ENCODE data around the gene OBSL1.

- no peak for TF ChIP-seq CTCF (IDR thresholded peaks at IDR 0.05)
- TF ChIP-seq POLR2A (IDR thresholded peaks at IDR 0.05) = no peak
Measured at GRCh38 chr2:219525533-219526232, 45.7 kb downstream of the OBSL1 start.
